ENCODE data around the gene IL16.

DNA sequence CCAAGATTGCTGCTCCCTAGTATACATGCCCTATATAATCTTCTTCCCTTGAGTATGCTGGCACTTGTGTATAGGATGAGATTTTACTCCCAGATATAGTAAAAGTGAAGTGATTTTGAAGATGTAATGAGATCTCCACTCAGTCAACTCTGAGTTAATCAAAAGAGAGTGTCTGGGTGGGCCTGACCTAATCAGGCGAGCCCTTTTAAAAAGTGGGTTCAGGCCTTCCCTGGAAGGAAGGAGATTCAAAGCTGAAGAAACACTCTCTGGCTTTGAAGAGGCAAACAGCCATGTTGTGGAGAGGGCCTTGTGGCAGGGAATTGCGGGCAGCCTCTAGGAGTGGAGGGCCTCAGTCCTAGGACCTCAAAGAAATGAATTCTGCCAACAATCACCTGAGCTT, 132.8 kb downstream of the IL16 start:
- TF ChIP-seq POLR2A (IDR thresholded peaks at IDR 0.05; ENCODE audit: low read depth) (no peak), POLR2AphosphoS5 (IDR thresholded peaks at IDR 0.05) (no peak)
- TF ChIP-seq, protein P1, sequence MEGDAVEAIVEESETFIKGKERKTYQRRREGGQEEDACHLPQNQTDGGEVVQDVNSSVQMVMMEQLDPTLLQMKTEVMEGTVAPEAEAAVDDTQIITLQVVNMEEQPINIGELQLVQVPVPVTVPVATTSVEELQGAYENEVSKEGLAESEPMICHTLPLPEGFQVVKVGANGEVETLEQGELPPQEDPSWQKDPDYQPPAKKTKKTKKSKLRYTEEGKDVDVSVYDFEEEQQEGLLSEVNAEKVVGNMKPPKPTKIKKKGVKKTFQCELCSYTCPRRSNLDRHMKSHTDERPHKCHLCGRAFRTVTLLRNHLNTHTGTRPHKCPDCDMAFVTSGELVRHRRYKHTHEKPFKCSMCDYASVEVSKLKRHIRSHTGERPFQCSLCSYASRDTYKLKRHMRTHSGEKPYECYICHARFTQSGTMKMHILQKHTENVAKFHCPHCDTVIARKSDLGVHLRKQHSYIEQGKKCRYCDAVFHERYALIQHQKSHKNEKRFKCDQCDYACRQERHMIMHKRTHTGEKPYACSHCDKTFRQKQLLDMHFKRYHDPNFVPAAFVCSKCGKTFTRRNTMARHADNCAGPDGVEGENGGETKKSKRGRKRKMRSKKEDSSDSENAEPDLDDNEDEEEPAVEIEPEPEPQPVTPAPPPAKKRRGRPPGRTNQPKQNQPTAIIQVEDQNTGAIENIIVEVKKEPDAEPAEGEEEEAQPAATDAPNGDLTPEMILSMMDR (IDR thresholded peaks at IDR 0.05): no peak
